Cardiac muscle cell (in vitro differentiated cells and primary cell): ENCODE results near the gene SPP2. TPM values are rescaled to one million over a fixed set of nuclear protein-coding genes. Genes with fewer than 3 reads are reported as not detected.

Source experiments
- DNase-seq, 2 donors: peaks; one replicate each; pipeline versions ENCODE4 v3.0.0 to v3.0.0-alpha.2; 2010 to 2017; ENCODE audit warnings: low read depth in 1 of 2, low spot score in 1 of 2
- H3K27ac ChIP-seq: fragments of 200-600 bp; sonication (generic); 2 replicates; pipeline ENCODE4 v1.5.1; 2016
- H3K27me3 ChIP-seq: fragments of 200-600 bp; sonication (generic); 2 replicates; pipeline ENCODE4 v1.6.0; 2016; ENCODE audit warnings: control low read depth
- H3K36me3 ChIP-seq: fragments of 200-600 bp; sonication (generic); 2 replicates; pipeline ENCODE4 v1.5.1; 2016; ENCODE audit warnings: control low read depth
- H3K4me1 ChIP-seq: fragments of 200-600 bp; sonication (generic); 2 replicates; pipeline ENCODE4 v1.8.1; 2017; ENCODE audit warnings: low read depth, mild to moderate bottlenecking, mixed run types
- H3K4me3 ChIP-seq: fragments of 200-600 bp; sonication (generic); 2 replicates; pipeline ENCODE4 v1.5.1; 2016; ENCODE audit warnings: mild to moderate bottlenecking
- H3K9me3 ChIP-seq: fragments of 200-600 bp; sonication (generic); 2 replicates; pipeline ENCODE4 v1.5.1; 2017; ENCODE audit warnings: low read depth, mild to moderate bottlenecking, control low read depth
- polyA plus RNA-seq: library from polyadenylated mRNA; unstranded; fragments of >200 nt; fragmentation: Nextera tagmentation; extraction: Ambion mirVana; gene quantifications from 2 replicates; pipeline ENCODE4 v1.2.1, GENCODE V29; 2016
- total RNA-seq: library from RNA; depleted of rRNA; stranded (reverse); fragments of >200 nt; gene quantifications from 2 replicates; pipeline ENCODE4 v1.2.3, GENCODE V29; 2016
- TF ChIP-seq, protein P1 (sequence below): IDR thresholded peaks from 2 replicates; pipeline ENCODE4 v1.5.1; 2012; ENCODE audit warnings: low read depth, mild to moderate bottlenecking, low read length

The SPP2 gene
- total and polyA plus RNA-seq, 2 experiments from 2014 or later = not detected

DNA sequence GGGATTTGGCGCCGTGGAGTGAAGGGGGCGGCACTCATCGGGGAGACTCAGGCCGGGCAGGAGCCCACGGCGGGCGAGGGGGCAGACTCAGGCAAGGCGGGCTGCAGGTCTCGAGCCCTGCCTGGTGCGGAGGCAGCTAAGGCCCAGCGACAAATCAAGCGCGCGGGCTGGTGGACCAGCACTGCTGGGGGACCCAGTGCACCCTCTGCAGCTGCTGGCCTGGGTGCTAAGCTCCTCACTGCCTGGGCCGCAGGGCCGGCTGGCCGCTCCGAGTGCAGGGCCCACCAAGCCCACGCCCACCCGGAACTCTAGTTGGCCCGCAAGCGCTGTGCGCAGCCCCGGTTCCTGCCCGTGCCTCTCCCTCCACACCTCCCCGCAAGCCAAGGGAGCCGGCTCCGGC, 26.2 kb upstream of the SPP2 start:
- no peak overlapping the region for H3K4me3 ChIP-seq
- TF ChIP-seq, protein P1, sequence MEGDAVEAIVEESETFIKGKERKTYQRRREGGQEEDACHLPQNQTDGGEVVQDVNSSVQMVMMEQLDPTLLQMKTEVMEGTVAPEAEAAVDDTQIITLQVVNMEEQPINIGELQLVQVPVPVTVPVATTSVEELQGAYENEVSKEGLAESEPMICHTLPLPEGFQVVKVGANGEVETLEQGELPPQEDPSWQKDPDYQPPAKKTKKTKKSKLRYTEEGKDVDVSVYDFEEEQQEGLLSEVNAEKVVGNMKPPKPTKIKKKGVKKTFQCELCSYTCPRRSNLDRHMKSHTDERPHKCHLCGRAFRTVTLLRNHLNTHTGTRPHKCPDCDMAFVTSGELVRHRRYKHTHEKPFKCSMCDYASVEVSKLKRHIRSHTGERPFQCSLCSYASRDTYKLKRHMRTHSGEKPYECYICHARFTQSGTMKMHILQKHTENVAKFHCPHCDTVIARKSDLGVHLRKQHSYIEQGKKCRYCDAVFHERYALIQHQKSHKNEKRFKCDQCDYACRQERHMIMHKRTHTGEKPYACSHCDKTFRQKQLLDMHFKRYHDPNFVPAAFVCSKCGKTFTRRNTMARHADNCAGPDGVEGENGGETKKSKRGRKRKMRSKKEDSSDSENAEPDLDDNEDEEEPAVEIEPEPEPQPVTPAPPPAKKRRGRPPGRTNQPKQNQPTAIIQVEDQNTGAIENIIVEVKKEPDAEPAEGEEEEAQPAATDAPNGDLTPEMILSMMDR = no peak
- peaks cover 5% of the 10 kb centered on the region for H3K4me1 ChIP-seq
- H3K9me3 ChIP-seq = no peaks in the 10 kb centered on the region
- H3K27me3 ChIP-seq = no peaks in the 10 kb centered on the region
- DNase-seq = no peak
- no peak overlapping the region for H3K27ac ChIP-seq
- H3K36me3 ChIP-seq = no peaks in the 10 kb centered on the region

DNA sequence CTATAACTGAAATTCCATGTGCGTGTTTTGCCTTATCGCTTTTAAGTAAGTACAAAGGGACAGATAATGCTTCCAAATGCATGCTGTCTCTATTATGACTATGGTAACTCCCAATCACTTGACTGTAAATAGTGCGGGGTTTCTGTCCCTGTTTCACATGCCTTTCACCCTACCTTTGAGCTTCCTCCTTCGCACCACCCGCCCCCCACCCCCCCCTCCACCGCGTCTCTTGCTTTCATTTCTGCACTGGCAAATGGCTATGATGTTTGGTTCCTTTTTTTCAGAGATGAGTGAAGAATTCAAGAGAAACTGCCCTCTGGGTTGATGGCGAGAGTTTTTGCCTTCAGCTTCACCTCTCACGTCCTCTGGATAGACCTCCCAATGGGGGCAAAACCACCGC, 25.0 kb upstream of the SPP2 start:
- no peak overlapping the region for H3K4me3 ChIP-seq
- DNase-seq = no peak
- H3K4me1 ChIP-seq = peaks cover 5% of the 10 kb centered on the region
- H3K27ac ChIP-seq = no peak overlapping the region
- TF ChIP-seq, protein P1 = no peak
- no peaks in the 10 kb centered on the region for H3K27me3 ChIP-seq
- H3K36me3 ChIP-seq = no peaks in the 10 kb centered on the region
- no peaks in the 10 kb centered on the region for H3K9me3 ChIP-seq

DNA sequence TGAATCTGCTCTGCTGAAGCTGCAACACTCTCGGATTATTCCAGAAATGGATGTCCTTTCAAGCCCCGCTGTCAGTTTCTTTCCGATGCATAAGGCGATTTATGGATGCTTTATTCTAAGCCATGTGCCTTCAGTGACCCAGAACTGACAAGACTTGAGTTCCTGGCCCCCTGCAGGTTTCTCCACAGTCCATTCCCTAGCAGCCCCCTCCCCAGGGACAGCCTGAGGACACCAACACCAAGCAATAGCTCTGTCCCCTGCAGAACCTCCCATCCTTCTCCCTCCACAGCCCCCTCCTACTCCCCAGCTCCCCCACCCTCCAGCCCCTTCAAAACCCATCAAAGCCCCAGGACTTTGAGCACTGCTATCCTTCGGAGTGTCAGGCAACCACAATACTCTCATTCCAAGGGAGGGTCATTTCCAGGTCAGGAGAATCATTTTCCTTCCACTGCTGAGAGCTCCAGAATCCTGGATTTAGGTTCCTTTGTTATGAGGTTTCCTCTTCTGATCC, 24.6 kb upstream of the SPP2 start:
- TF ChIP-seq, protein P1 = no peak
- Histone ChIP-seq H3K27ac (no peak overlapping the region), H3K9me3 (no peaks in the 10 kb centered on the region), H3K4me3 (no peak overlapping the region), H3K4me1 (peaks cover 5% of the 10 kb centered on the region), H3K36me3 (no peaks in the 10 kb centered on the region), H3K27me3 (no peaks in the 10 kb centered on the region)
- DNase-seq = no peak

DNA sequence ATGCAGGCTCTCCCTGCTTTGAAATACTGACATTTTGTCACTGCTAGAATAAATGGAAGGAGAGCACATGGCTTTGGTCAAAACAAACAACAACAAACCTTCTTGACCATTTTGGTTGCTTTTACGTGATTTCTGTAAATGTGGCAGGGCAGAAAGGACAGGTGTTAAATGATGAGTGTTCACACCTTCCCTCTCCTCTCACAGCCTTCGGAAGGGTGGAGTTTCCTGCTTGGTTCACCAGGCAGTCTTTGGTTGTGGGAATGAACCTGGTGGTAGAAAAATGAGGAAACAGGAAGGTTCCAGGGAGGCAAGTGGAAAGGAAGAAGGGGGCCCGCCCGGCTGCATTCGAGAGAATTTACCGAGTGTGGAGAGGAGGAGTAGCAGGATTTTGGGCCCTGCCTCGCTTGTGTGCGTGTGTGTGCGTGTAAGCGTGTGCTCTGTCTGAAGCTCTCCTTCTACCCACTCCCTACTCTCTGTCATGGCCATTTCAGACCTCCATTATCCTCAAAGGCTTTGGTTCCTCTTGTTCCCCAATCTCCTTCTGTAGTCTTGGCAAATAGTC, 23.7 kb upstream of the SPP2 start:
- Histone ChIP-seq H3K27ac (no peak overlapping the region), H3K27me3 (no peaks in the 10 kb centered on the region), H3K36me3 (no peaks in the 10 kb centered on the region), H3K4me3 (no peak overlapping the region), H3K9me3 (no peaks in the 10 kb centered on the region), H3K4me1 (peaks cover 5% of the 10 kb centered on the region)
- DNase-seq = no peak
- TF ChIP-seq, protein P1 = no peak

DNA sequence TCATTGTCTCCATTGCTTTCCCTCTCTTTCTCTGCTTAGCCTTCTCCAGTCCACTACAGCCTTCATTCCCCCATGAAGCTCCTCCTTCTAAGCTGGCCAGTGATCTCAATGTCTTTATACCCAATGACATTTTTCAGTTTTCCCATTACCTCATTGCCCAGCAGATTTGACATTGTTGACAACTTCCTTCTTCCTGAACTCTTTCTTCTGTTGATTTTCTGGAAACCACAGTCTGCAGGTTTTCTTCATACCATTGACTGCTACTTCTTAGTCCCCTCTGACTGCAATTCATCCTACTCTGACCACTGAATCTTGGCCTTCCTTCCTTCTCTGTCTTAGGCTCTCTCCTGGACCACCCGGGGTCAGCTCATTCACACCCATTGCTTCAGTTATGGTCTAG, 22.9 kb upstream of the SPP2 start:
- TF ChIP-seq, protein P1 = no peak
- no peaks in the 10 kb centered on the region for H3K9me3 ChIP-seq
- H3K27me3 ChIP-seq = no peaks in the 10 kb centered on the region
- no peak for DNase-seq
- H3K4me1 ChIP-seq = peaks cover 5% of the 10 kb centered on the region
- H3K27ac ChIP-seq = no peak overlapping the region
- H3K36me3 ChIP-seq = no peaks in the 10 kb centered on the region
- H3K4me3 ChIP-seq = no peak overlapping the region
